Raji (cell line): Measurements from ENCODE around the gene UNCX.

Experiments
- POLR2A ChIP-seq: IDR thresholded peaks from 2 replicates; pipeline ENCODE4 v1.6.1; 2011; ENCODE audit warnings: low read depth, low read length, control low read depth; ENCODE audit not compliant: insufficient read depth

Gene UNCX

DNA sequence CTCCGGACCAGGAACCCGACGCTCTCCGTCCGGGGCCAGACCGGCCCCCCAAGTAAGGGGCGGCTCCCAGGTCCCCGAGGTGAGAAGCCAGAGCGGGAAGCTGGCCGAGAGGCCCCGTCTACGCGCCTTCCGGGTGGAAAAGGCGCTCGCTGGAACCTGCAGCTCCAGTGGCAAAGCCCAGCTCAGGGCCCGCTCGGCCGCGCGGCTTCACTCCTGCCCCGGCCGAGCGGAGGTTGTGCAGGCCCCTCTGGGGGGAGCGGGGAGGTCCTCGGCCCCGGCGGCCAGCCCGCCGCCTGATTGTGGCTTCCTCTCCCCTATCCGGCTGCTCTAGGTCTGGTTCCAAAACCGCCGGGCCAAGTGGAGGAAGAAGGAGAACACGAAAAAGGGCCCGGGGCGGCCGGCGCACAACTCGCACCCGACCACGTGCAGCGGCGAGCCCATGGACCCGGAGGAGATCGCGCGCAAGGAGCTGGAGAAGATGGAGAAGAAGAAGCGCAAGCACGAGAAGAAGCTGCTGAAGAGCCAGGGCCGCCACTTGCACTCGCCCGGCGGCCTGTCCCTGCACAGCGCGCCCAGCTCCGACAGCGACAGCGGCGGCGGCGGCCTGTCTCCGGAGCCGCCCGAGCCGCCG, 2.9 kb downstream of the UNCX start:
- TF ChIP-seq POLR2A = no peak

DNA sequence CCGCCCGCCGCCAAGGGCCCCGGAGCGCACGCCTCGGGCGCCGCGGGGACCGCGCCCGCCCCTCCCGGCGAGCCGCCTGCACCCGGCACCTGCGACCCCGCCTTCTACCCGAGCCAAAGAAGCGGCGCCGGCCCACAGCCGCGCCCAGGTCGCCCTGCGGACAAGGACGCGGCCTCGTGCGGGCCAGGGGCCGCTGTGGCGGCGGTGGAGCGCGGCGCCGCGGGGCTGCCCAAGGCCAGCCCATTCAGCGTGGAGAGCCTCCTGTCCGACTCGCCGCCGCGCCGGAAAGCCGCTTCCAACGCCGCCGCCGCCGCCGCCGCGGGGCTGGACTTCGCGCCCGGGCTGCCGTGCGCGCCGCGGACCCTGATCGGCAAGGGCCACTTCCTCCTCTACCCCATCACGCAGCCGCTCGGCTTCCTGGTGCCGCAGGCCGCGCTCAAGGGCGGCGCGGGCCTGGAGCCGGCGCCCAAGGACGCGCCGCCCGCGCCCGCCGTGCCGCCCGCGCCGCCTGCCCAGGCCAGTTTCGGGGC, 3.5 kb downstream of the UNCX start:
- TF ChIP-seq POLR2A = no peak

DNA sequence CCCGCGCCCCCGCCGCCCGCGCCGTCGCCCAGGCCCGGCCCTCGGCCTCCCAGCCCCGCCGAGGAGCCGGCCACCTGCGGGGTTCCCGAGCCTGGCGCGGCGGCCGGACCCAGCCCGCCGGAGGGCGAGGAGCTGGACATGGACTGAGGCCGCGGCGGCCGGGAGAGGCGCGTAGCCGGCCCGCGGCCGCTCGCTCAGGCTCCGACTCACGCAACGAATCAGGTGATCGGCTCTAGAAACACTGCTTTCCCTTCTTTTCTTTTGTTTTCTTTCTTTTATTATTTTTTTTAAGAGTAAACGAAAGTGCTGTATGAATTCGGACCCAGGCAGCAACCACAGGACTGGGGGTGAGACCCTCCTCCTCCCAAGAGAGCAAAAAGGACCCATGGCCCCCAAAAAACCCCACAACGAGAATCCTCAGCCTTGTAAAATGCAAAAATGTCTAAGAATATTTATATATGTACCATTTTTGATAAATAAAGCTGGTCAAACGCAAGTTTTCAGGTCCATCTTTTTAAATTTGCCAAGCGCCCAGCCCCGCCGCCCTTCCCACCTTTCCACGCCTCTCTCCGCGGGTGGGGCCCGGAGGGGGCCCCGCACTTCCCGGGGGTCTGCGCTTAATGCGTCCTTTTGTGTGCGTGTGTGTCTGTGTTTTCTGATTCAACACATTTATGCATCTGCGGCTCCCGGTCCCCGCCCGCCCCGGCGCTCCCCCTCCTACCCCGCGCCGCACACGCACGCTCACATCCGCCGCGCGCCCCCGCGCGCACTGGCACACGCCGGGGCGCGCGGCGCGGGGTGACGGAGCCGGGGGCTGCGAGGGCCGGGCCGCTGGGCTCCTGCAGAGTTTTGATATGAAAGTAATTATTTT, 4.4 kb downstream of the UNCX start:
- no peak for TF ChIP-seq POLR2A

DNA sequence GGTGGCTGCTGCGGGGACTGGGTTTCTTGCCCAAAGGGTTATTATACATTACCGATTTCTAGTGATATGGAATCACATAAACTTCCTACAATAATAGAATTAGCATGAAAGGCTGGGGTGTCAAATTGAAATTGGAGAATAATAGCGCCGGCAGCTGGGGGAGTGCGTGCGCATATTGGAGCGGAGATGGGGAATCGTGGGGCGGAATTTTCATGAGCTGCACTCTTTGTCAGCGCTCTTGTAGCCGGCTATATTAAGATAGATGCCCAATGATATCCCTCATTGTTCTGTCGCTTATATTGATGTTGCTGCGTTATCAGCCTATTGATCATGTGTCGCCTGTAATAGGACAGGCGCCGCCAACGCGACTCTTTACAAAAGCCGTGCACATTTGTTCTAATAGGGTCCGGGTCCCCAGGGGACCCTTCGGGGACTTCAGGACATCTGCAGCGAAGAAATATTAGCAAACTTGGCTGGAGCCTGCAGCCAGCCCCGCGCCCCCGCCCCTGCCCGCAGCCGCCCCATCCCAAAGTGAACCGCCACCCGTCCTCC, 5.1 kb downstream of the UNCX start:
- TF ChIP-seq POLR2A = no peak

DNA sequence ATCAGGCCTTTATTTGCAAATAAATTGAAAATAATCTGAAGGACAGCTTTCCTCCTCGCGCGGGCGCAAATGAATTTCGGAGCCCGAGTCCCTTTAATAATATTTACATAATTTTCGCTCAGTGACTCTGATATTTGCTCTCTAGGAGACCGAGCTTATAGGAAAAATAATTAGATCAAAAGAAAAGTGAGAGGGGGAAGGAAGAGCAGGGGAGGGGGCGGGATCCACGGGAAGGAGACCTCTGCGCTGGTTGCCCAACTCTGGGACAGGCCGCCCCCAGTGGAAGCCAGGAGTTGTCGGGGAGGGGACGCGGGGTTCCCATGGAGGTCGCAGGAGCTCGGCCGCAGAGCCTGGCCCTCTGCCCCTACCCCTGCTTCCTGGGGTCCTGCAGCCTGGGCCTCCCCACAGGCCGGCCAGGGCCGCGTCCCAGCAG, 5.8 kb downstream of the UNCX start:
- TF ChIP-seq POLR2A = no peak

DNA sequence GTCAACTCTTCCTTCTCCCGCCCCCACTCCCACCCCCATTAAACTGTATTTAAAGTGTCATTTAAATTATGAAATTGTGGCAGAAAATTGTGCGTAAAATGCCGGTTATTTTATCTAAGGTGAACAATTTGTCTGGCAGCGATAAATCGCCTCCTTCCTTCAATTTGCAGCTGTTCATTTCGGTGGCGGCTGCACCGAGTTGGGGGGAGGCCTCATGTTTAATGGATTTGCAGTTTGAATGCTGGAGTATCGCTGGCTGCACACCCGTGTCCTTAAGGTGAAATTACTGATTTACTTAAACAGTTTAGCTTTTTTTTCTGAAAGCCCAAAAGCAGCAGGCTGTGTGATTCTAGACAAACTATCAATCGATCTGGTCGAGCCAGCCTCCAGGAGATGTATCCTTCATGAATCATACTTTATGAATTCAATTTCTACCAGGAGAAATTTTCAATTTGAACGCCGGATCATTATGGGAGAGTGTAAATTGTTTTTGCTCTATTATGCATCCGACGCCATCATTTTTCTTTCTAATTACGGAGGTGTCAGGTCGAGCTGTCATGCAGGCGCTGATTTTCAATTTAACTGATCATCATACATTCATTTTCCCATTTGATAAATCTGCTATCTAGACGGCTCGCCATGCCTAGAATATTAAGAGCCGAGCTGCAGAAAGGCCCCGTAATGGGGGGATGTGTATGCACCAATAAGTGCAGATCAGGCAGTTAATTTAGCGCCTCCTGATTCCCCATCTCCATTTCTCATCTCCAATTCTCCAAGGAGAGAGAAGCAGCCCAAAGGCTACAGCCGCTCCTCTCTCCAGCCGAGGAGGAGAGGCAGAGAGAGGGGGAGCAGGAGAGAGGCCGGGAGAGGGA, 6.5 kb downstream of the UNCX start:
- no peak for TF ChIP-seq POLR2A

DNA sequence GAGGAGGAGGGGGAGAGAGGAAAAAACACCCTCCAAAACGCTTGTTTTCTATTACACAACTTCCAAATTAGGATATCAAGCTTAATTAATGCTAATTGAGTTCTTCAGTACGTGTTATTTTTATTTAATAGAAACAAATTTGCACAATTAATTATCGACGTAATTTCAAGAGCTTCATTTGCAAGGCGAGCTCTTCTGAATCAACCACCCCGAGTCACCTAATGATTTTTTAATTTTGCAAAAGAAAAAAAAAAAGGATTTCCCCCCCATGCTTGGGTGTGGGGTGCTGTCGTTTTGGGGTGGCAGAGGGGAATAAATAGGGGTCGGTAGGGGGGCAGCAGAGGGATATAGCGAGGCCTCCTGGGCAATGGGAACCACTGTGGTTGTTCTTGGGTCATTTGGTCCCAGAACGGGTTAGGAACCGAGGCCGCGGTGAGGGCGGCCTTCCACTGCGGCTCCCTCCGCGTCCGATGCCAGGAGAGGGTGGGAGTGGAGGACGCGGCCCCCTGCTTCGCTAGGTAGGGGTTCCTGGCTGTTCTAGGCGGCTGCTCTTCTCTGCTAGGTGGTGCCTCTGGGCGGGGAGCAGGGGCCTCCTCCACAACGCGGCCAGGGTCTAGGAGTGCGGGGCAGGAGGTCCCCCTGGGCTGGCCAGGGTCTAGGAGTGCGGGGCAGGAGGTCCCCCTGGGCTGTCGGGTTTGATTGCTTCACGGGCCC, 7.3 kb downstream of the UNCX start:
- no peak for TF ChIP-seq POLR2A

DNA sequence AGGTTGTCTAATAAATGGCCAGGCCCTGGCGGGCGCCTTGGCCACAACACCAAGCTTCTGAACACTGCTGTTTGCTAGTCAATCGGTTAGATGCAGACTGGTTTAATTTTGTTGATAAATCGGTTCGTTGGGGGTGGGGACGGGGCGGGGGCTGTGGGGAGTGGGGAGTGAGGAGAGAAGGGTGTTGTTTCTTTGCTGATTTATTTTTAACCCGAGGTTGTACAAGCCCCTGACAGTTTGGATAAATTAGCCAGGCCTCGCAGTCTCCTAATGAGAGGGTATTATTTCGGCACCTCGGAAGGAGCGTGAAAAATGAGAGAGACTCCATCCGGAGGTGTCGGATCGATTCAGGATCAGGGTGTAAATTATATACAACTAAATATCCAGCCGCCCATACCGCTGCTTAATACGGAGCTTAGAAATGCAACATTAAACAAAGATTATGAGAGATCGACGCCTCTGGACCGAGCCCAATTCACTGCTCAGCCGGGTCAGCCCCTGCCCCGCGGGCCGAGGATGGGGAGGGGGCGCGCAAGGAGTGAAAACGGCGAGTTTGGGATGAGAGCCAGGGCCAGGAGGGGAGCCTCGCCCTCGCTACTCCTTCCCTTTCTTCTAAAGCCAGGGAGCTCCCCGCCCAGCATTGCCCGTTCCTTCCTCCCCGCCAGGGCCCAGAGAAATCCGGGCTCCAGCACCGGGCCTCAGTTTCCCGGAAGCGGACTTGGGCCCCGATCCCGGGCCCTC, 8.0 kb downstream of the UNCX start:
- TF ChIP-seq POLR2A = no peak

DNA sequence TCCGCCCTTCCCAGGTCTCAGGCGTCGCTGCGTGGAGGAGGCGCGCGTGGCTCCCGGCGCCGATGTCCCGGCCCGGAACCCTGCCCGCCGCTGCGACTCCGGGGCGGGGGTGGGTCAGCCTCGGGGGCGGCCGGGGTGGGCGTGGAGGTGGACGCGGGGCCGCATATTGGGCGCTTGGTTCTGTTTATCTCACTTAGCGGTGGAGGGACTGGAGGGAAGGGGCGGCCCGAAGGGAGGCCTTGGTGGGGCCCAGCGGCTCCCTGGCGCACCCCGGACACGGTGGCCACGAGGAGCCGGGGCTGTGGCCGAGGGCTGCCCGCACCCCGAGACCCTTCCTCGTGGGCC, 8.6 kb downstream of the UNCX start:
- no peak for TF ChIP-seq POLR2A

DNA sequence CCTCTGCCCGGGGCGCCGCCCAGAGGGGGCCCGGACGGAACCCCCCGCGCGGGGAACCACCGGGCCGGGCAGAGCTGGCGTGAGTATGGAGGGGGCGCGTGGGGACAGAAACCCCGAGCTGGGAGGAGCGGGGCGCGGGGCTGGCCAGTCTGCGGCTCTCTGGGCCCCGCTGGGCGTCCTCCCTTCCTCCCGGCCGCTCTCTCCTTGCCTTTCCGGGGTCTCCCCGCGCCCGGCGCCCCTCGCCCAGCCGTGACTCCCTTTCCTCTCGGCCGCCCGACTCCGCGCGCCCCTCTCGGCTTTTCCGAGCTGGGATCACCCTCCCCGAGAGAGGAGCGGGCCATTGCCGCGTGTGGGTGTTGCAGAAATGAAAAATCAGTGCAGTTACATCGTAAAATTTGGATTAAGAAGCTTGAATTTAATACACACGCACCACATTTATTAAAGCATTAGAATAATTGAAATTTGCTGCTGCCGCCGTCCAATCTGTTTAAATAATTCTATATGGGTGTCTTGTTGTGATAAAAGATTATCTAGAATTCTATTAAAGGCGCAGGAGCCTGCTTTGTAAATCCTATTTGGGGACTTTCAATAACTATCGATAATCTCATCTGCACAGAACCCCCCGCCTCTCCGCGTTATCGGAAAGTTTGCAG, 9.1 kb downstream of the UNCX start:
- no peak for TF ChIP-seq POLR2A

DNA sequence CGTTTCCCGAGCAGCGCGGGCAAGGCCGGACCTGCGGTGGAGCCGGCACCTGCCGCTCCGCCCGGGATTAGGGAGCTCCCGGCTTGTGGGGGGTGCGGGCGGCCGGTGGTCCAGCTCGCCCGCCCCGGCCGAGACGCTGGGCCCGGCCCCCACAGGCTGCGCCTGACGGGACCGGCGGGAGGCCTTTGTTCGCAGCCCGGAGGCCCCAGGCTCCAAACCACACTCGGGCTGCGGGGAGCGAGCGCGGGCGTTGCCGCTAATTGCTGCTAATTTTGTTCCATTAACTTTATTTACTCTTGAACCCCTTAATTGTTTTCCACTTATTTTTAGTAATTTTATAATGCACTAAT, 9.6 kb downstream of the UNCX start:
- TF ChIP-seq POLR2A = no peak

DNA sequence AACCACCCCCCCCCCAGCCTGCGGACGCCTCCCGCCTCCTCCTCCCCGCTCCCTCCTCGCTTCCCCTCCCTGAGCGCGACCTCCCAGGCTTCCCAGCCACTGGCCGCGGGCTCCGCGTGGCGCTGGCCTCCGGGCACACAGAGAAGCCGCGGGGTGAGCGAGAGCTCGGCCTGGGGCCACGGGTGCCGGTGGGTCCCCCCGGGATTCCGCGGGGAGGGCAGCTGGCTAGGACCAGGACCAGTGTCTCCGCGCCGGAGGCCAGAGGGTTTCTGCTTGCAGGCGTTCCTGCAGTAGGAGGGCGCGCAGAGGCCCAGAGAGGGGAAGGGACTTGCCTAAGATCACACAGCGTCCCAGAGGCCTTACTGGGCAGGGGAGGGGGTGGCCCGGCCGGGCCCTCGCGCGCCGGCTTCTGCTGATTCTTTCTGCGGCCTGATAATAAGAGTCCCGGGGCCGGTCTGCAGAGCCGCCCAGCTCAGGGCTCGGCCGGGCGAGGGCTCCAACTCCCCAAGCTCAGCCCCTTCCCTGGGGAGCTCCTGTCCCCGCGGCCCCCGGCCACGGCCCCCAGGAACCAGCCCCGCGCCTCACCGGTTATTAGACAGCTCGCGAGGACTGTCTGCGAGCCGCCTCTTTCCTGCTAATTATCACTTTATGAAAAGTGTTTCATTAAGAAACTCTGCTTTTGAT, 10.1 kb downstream of the UNCX start:
- no peak for TF ChIP-seq POLR2A
